Activated T-cell treated with anti-CD3 and anti-CD28 coated beads, Interleukin-2, amount 50 U/mL, for 24 hours (primary cell): ENCODE measurements around the gene CCDC9.
A peak's percentile ranks its signal among the peaks of the same experiment; 100 is the strongest.

ENCODE experiments used
- DNase-seq: peaks from one replicate; pipeline ENCODE4 v3.0.0-alpha.2; 2020
- H3K27ac Mint-ChIP-seq: 2 replicates; pipeline ENCODE4 v1.8.0; 2020; ENCODE audit warnings: mild to moderate bottlenecking, mixed read lengths
- H3K27me3 Mint-ChIP-seq: 2 replicates; pipeline ENCODE4 v1.8.0; 2020; ENCODE audit warnings: mixed read lengths
- H3K36me3 Mint-ChIP-seq: 2 replicates; pipeline ENCODE4 v1.8.0; 2020; ENCODE audit warnings: low read depth, mixed read lengths
- H3K4me1 Mint-ChIP-seq: 2 replicates; pipeline ENCODE4 v1.8.0; 2020; ENCODE audit warnings: low read depth, mixed read lengths
- H3K4me3 Mint-ChIP-seq: 2 replicates; pipeline ENCODE4 v1.8.0; 2020; ENCODE audit warnings: mild to moderate bottlenecking, moderate library complexity, mixed read lengths
- H3K9me3 Mint-ChIP-seq: 2 replicates; pipeline ENCODE4 v1.8.0; 2020; ENCODE audit warnings: mixed read lengths

The CCDC9 gene

GRCh38 chr19:47228937-47229675 is 27.2 kb upstream of the CCDC9 start:
- Mint-ChIP-seq H3K27me3 (no peaks in the 10 kb centered on the region), H3K27ac (no peak overlapping the region), H3K4me1 (peaks cover 35% of the 10 kb centered on the region), H3K9me3 (no peaks in the 10 kb centered on the region), H3K36me3 (peaks cover 5% of the 10 kb centered on the region), H3K4me3 (no peak overlapping the region)
- DNase-seq = no peak

GRCh38 chr19:47229676-47230053 is 26.7 kb upstream of the CCDC9 start:
- Mint-ChIP-seq H3K9me3 (no peaks in the 10 kb centered on the region), H3K27me3 (no peaks in the 10 kb centered on the region), H3K36me3 (peaks cover 5% of the 10 kb centered on the region), H3K4me3 (no peak overlapping the region), H3K27ac (no peak overlapping the region), H3K4me1 (peaks cover 35% of the 10 kb centered on the region)
- DNase-seq = peak; percentile 54

GRCh38 chr19:47230054-47230920 is 26.0 kb upstream of the CCDC9 start:
- H3K4me3 Mint-ChIP-seq = peak overlapping the region; percentile 60

GRCh38 chr19:47230921-47231214 is 25.5 kb upstream of the CCDC9 start, which contains the start of gene BBC3:
Gene BBC3, minus strand, starts transcription at chr19:47231199. Its CDS starts 2,768 bp downstream, at chr19:47228431.
- Mint-ChIP-seq H3K9me3 (no peaks in the 10 kb centered on the region), H3K27ac (peak within 1 kb of the TSS; percentile 77), H3K36me3 (no peaks in the 10 kb centered on the region), H3K4me3 (peak within 1 kb of the TSS; percentile 73), H3K27me3 (no peaks in the 10 kb centered on the region), H3K4me1 (peaks cover 29% of the 10 kb centered on the region)
- no peak for DNase-seq

More at GRCh38 chr19:47230054-47230920, 26.0 kb upstream of the CCDC9 start:
- Mint-ChIP-seq H3K27me3 (no peaks in the 10 kb centered on the region), H3K27ac (no peak overlapping the region), H3K9me3 (no peaks in the 10 kb centered on the region), H3K36me3 (peaks cover 4% of the 10 kb centered on the region), H3K4me1 (peaks cover 34% of the 10 kb centered on the region)
- peak; percentile 86 for DNase-seq

- H3K27me3 Mint-ChIP-seq = no peaks in the 10 kb centered on the region
Measured at GRCh38 chr19:47231215-47232054, 24.9 kb upstream of the CCDC9 start.

GRCh38 chr19:47232422-47233211 is 23.7 kb upstream of the CCDC9 start:
- DNase-seq = no peak
- Mint-ChIP-seq H3K4me1 (peaks cover 19% of the 10 kb centered on the region), H3K4me3 (peak overlapping the region; percentile 73), H3K27me3 (no peaks in the 10 kb centered on the region), H3K36me3 (no peaks in the 10 kb centered on the region), H3K27ac (peak overlapping the region; percentile 68), H3K9me3 (no peaks in the 10 kb centered on the region)

More at GRCh38 chr19:47231215-47232054, 24.9 kb upstream of the CCDC9 start:
- H3K27ac Mint-ChIP-seq = peak overlapping the region; percentile 77
- H3K36me3 Mint-ChIP-seq = no peaks in the 10 kb centered on the region
- DNase-seq = peak; percentile 91
- H3K4me3 Mint-ChIP-seq = peak overlapping the region; percentile 73
- H3K4me1 Mint-ChIP-seq = peaks cover 29% of the 10 kb centered on the region
- H3K9me3 Mint-ChIP-seq = no peaks in the 10 kb centered on the region

- Mint-ChIP-seq H3K4me1 (peaks cover 35% of the 10 kb centered on the region), H3K36me3 (no peaks in the 10 kb centered on the region), H3K4me3 (no peak overlapping the region), H3K27ac (no peak overlapping the region), H3K9me3 (no peaks in the 10 kb centered on the region), H3K27me3 (peaks cover 4% of the 10 kb centered on the region)
- DNase-seq = no peak
Measured at GRCh38 chr19:47236072-47236675, 20.2 kb upstream of the CCDC9 start.

GRCh38 chr19:47239152-47239551 is 17.2 kb upstream of the CCDC9 start:
- no peak for DNase-seq
- peak overlapping the region; percentile 51 for H3K4me3 Mint-ChIP-seq
- H3K36me3 Mint-ChIP-seq = peaks cover 2% of the 10 kb centered on the region
- peaks cover 4% of the 10 kb centered on the region for H3K27me3 Mint-ChIP-seq
- H3K4me1 Mint-ChIP-seq = peaks cover 26% of the 10 kb centered on the region
- H3K9me3 Mint-ChIP-seq = no peaks in the 10 kb centered on the region
- peak overlapping the region; percentile 78 for H3K27ac Mint-ChIP-seq

- no peaks in the 10 kb centered on the region for H3K9me3 Mint-ChIP-seq
Measured at GRCh38 chr19:47239610-47240296, 16.6 kb upstream of the CCDC9 start.

GRCh38 chr19:47240556-47240955 is 15.8 kb upstream of the CCDC9 start:
- H3K36me3 Mint-ChIP-seq = peaks cover 2% of the 10 kb centered on the region
- H3K4me3 Mint-ChIP-seq = peak overlapping the region; percentile 25
- peaks cover 4% of the 10 kb centered on the region for H3K27me3 Mint-ChIP-seq
- H3K4me1 Mint-ChIP-seq = peaks cover 34% of the 10 kb centered on the region
- H3K9me3 Mint-ChIP-seq = no peaks in the 10 kb centered on the region
- no peak overlapping the region for H3K27ac Mint-ChIP-seq
- DNase-seq = no peak

More at GRCh38 chr19:47239610-47240296, 16.6 kb upstream of the CCDC9 start:
- peak overlapping the region; percentile 25 for H3K4me3 Mint-ChIP-seq
- no peak overlapping the region for H3K27ac Mint-ChIP-seq
- peak; percentile 71 for DNase-seq
- H3K27me3 Mint-ChIP-seq = peaks cover 4% of the 10 kb centered on the region
- peaks cover 32% of the 10 kb centered on the region for H3K4me1 Mint-ChIP-seq
- H3K36me3 Mint-ChIP-seq = peaks cover 2% of the 10 kb centered on the region

GRCh38 chr19:47240996-47241918 is 15.1 kb upstream of the CCDC9 start:
- Mint-ChIP-seq H3K27me3 (peaks cover 4% of the 10 kb centered on the region), H3K27ac (no peak overlapping the region), H3K9me3 (no peaks in the 10 kb centered on the region), H3K4me1 (peaks cover 34% of the 10 kb centered on the region), H3K36me3 (peaks cover 2% of the 10 kb centered on the region), H3K4me3 (peak overlapping the region; percentile 20)
- DNase-seq = peak; percentile 85

- Mint-ChIP-seq H3K4me1 (peaks cover 34% of the 10 kb centered on the region), H3K27me3 (peaks cover 4% of the 10 kb centered on the region), H3K36me3 (peaks cover 2% of the 10 kb centered on the region)
Measured at GRCh38 chr19:47241919-47242577, 14.3 kb upstream of the CCDC9 start.

More at GRCh38 chr19:47241919-47242577, 14.3 kb upstream of the CCDC9 start:
- Mint-ChIP-seq H3K4me3 (no peak overlapping the region), H3K9me3 (no peaks in the 10 kb centered on the region), H3K27ac (no peak overlapping the region)
- no peak for DNase-seq
